GM21390 (cell line): ENCODE results near the gene GPR4.

ENCODE experiments used
- ATAC-seq: cut with Tn5 transposase; IDR thresholded peaks from one replicate; pipeline ENCODE4 v1.9.1; 2021; ENCODE audit not compliant: unreplicated experiment

GPR4 gene

DNA sequence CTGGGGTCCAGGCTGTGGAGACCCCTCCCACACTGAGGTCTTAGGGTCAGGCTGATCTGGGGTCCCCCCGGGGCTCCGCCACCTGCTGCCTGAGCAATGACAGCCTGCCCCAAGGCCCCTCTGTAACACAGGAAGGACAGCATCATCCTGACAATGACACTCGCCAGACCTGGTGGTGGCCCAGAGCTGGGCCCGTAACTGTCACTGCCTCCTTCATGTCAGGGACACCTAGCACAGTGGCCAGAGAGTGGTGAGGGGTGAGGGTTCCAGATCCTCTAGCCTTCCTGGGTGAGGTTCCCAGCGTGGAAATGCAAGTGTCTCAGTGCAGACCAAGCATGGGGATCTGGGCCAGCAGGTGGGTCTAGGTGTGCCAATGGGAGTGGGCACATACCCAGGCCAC is 45.2 kb downstream of the GPR4 start:
- ATAC-seq: no peak

GRCh38 chr19:45554481-45554880 is 47.5 kb downstream of the GPR4 start:
- ATAC-seq: no peak

DNA sequence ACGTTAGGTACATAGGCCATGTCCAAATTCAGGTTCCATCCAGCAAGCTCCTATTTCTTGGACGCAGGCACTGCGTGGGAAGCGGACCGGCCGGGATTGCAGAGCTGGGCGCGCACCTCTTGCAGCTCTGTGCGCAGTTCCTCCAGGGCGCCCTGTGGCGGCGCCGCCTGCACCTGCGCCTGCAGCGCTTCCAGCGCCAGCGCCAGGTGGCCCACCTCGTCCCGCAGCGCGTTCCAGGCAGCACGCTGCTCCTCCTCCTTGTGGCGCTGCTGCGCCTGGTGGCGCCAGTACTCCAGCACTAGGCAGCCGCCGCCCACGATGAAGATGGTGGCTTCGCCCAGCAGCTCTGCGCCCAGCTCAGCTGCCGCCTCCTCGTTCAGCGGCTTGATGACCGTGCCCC is 48.5 kb downstream of the GPR4 start:
- no peak for ATAC-seq

- ATAC-seq: no peak
These were observed 53.9 kb downstream of the GPR4 start for GRCh38 chr19:45547965-45548609.

GRCh38 chr19:45547211-45547770 is 54.7 kb downstream of the GPR4 start:
- ATAC-seq: no peak

GRCh38 chr19:45542234-45542668 is 59.8 kb downstream of the GPR4 start:
- no peak for ATAC-seq
